Fibroblast of skin of scalp (primary cell): ENCODE measurements around the gene RPL19. TPM values are rescaled to one million over a fixed set of nuclear protein-coding genes. Genes with fewer than 3 reads are reported as not detected.
A peak's percentile ranks its signal among the peaks of the same experiment; 100 is the strongest.
"Not testable (repeated sequence)": the region's sequence is repeated elsewhere in the genome, so short reads cannot be mapped to it uniquely, and the experiment has no call there.

Experiments used
- DNase-seq: peaks from one replicate; pipeline ENCODE4 v3.0.0-alpha.2; 2013
- polyA plus RNA-seq, 2 experiments: library from polyadenylated mRNA; unstranded; fragments of 120-200 nt; gene quantifications; one replicate each; pipeline ENCODE4 v1.2.1, GENCODE V29; 2013; ENCODE audit not compliant: insufficient read length in 2 of 2

Gene RPL19
- 1,837 TPM for polyA plus RNA-seq (2013, experiment 1 of 2; ENCODE audit: insufficient read length)
- 1,741 TPM for polyA plus RNA-seq (2013, experiment 2 of 2; ENCODE audit: insufficient read length)

DNA sequence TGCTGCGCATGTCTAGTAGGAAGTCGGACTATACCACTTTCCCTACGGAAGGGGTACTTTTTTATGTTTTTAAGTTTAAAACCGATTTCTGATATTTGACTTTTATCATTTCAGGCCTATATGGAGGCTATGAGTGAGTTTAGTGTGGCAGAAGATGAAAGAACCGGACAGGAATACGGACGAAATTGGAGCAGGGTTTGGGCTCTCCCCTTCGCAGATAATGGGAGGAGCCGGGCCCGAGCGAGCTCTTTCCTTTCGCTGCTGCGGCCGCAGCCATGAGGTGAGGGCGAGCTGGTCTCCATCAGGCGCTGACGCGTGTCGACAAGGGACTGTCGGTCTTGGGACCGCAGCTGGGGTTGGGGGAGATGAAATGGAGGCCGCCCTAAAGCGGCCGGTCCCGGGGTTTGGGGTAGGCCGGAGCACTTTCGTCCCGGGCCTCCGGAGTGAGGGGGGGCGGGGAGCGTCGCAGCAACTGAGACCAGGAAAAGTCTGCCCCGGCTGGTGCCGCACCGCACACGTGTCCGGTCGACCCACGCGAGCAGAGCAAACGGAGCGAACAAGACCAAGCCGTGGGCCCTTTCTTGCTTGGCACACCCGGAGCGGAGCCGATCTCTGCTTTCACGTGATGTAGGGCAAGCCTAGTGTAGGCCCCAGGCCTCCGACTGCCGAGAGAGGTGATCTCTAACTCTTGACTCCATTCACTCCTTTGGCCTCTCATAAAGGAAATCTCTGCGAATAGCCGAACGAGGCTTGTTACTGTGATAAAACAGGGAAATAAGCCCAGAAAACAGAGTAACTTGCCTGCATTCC lies at the start of gene RPL19:
TSS of gene RPL19 (plus strand) at position 214 of the 810 bp plus-strand sequence. CDS start at position 276, 62 bp downstream.
- no peak for DNase-seq

DNA sequence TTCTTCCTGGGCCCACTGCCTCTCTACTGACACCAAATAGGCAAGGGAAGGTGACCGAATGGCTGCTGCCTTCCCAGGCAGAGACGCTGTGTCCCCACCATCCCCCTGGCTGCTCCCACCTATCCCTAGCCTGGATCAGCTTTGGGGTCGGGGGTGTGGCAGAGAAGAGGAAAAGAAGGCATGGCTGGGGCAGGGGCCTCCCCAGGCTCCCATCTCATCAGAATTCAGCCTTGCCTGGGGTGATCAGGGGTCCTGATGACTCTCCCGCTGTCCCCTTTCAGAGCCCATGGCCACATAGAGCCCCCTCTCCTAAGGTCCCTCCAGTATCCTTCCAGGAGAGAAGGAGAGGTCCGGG lies 49.3 kb upstream of the RPL19 start:
- no peak for DNase-seq

DNA sequence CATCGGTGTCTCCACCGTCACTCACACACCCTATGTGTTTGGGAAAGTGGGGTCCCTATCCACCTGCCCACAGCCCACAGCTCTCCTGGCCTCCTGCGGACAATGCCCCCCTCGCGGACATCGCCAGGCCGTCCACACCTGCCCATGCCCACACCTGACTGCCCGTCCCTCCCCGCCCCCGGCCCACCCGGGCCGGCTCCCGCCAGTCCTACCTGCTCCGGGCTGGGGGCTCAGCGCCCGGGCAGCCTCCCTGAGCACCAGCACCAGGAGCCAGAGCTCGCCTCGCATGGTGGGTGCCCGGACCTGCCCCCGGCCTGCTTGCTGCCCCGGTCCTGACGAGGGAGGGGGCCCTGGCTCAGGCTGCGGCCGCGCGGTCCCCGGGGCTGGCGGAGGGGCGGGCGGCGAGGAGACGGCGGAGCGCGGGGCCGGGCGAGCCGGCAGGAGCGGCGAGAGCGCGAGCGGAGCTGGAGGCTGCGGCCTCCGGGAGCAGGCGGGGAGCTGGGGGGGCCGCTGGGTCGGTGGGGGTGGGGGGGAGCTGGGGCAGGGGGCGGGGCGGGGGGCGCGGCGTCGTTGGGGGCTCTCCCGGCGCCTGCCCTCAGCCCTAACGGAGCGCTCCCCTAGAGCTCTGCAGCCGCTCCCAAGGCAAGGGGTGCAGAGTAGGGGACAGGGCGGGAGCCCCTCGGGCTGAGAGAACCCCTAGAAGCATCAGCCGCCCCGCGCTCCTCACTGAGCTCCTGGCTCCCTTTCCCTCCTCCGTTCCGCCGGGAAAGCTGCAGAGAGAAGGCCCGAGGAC lies 48.7 kb upstream of the RPL19 start, which contains the start of gene PLXDC1:
TSS of gene PLXDC1 (minus strand) at position 488 of the 793 bp plus-strand sequence. CDS start at position 288, 200 bp downstream.
- DNase-seq: no peak

DNA sequence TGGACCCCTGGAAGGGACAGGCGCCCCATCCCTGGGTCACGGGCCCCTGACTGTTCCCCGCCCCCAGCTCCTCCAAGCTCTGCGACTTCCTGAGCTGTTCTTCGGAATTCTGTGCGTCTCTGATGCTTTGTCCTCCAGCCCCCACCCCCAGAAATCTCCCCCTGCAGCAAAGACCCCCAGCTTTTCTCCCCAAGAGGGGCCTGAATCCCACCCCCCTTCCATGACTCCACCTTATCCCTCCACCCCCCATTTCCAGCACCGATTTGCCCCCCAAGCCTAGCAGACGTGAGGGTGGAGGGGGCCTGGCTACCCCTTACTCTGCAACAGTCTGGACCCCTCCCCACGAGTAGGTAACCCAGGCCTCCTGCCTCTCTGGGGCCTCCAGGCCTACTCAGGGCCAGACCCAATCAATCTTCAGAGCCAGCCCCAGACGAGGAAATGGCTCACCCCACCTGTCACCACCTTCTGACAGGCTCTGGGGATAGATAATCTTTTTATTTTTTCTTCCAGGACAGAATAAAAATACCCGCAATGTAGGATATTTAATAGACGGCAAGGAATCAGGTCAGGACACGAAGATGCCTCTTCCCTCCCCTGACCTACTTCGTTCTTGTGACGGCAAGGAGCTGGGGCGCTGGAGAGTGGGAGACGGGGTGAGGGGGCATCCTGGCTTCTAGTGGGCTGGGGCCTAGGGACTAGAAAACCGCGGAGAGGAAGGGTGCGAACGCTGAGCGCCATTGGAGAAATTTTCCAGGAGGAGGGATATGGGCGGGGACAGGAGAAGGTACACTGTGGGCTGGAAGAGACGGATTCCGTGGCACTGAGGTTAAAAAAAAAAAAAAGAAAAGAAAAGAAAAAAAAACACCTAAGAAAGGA lies 47.9 kb upstream of the RPL19 start:
- DNase-seq: no peak

DNA sequence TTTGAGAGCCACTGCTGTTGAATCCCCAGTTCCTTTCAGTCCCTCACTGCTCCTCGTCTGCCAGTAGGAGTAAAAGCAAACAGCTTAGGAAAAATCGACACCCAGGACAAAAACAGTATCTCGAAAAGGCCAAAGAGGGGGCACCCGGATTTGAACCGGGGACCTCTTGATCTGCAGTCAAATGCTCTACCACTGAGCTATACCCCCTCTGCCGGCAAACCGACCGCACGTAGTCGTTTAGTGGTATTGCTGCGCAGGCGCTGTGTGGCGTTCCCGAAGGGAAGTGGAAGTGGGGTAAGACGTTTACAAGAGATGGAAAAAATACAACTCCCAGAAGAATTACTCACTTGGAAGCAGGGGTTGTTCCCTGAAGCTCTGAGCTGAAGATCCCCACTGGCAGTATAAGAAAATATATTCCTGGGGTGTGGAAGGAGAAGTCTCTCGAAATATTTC lies 46.5 kb upstream of the RPL19 start:
- DNase-seq: peak; percentile 92

GRCh38 chr17:39155654-39156053 lies 44.4 kb upstream of the RPL19 start:
- no peak for DNase-seq

- peak; percentile 42 for DNase-seq
Measured at GRCh38 chr17:39156491-39156890, 43.6 kb upstream of the RPL19 start.

DNA sequence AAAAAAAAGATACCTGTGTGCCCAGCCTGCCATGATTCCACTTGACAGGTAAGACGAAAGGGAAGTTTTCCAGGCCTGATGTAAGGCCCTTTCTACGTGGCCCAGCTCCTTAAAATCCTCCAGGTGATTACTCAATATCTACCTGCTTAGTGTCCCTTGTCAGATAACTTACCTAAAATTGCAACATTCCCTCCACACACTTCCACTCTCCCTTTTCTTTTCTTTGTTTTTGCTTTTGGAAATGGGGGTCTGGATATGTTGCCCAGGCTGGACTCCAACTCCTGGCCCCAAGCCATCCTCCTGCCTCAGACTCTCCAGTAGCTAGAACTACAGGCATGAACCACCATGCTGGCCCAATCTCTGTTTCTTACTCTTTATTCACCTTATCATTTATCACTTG lies 41.5 kb upstream of the RPL19 start:
- DNase-seq: no peak

DNA sequence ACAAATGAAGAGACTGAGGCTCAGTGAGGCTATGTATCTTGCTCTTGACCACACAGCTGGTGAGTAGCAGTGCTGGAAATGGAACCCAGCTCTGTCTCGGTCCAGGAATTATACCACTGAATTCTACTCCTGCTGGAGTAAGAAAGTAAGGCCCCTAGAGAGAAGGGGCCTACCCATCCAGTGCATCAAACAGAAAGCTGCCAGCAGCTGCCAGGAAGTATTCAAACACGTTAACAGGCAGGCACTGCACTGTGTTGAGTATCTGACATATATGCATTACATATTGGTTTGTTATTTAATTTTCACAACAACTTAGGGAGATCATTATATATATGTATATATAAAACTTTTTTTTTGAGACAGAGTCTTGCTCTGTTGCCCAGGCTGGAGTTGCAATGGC lies 38.1 kb upstream of the RPL19 start:
- no peak for DNase-seq

GRCh38 chr17:39164675-39165143 lies 35.4 kb upstream of the RPL19 start:
- peak; percentile 97 for DNase-seq

DNA sequence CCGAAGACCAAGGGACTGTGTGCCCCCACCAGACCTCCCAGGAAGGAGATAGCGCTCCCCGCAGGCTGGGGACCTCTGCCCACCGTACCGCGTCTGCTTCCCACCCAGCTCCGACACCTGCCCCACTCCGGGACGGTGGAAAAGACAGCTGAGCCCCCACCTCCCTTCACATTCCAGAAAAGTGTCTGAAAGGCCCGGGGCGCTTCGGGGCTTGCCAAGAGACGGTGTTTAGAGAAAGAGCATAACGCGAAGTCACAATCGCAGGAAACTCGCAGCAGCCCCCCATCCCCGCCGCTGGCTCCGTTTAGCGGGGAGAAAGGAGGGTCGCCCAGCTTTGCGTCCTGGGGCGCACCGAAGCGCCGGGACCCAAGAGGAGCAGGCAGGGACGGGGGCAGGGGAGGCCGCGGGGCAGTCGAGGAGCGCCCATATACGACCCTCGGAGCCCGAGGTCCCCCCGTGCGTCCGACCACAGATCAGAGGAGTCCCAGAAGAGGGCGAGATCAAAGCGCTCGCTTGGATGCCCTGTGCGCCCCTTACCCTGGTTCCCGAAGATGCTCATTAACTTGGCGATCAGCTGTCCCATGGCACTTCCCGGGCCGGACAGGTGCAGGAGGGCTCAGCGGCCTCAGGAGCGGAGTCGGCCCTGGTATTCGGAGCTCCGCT lies 34.8 kb upstream of the RPL19 start:
- no peak for DNase-seq

GRCh38 chr17:39165841-39166349 lies 34.2 kb upstream of the RPL19 start, which contains the start of gene ARL5C:
ARL5C (minus strand) TSS chr17:39166161; CDS start chr17:39165760, 401 bp downstream.
- DNase-seq: no peak

GRCh38 chr17:39166437-39167335 lies 33.4 kb upstream of the RPL19 start:
- DNase-seq: no peak

- no peak for DNase-seq
Measured at GRCh38 chr17:39167476-39167875, 32.6 kb upstream of the RPL19 start.

GRCh38 chr17:39168503-39168902 lies 31.6 kb upstream of the RPL19 start:
- not testable (repeated sequence) for DNase-seq

DNA sequence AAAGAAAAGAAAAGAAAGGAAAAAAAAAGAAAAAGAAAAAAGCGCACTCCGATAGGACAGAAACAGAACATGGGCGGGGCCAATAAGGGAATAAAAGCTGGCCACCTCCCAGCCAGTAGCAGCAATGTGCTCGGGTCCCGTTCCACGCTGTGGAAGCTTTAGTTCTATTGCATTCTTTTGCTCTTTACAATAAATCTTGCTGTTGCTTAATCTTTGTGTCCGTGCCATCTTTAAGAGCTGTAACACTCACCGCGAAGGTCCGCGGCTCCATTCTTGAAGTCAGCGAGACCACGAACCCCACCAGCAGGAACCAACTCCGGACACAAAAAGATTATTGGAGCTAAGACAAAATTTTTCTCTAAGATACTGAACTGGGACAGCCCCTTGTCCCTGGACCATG lies 31.0 kb upstream of the RPL19 start:
- no peak for DNase-seq

GRCh38 chr17:39169518-39169917 lies 30.6 kb upstream of the RPL19 start:
- DNase-seq: no peak

GRCh38 chr17:39170109-39170508 lies 30.0 kb upstream of the RPL19 start:
- no peak for DNase-seq

DNA sequence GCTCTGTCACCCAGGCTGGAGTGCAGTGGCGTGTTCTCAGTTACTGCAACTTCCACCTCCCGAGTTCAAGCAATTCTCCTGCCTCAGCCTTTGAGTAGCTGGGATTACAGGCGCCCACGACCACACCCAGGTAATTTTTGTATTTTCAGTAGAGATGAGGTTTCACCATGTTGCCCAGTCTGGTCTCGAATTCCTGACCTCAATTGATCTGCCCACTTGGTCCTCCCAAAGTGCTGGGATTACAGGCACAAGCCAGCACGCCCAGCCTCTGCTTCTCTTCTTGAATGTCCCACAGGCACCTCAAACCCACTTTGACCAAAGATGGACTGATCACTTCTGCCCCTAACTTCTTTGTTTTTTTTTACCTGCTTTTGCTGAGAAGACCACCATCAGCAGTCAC lies 29.5 kb upstream of the RPL19 start:
- no peak for DNase-seq

- no peak for DNase-seq
Measured at GRCh38 chr17:39171933-39172332, 28.1 kb upstream of the RPL19 start.
